Activated CD4-positive, CD25-positive, alpha-beta regulatory T cell treated with anti-CD3 and anti-CD28 coated beads, Interleukin-2, amount 50 U/mL, for 72 hours (primary cell): ENCODE measurements around the gene NT5DC1.

Experiments
- DNase-seq: peaks from one replicate; pipeline ENCODE4 v3.0.0; 2021

The NT5DC1 gene

DNA sequence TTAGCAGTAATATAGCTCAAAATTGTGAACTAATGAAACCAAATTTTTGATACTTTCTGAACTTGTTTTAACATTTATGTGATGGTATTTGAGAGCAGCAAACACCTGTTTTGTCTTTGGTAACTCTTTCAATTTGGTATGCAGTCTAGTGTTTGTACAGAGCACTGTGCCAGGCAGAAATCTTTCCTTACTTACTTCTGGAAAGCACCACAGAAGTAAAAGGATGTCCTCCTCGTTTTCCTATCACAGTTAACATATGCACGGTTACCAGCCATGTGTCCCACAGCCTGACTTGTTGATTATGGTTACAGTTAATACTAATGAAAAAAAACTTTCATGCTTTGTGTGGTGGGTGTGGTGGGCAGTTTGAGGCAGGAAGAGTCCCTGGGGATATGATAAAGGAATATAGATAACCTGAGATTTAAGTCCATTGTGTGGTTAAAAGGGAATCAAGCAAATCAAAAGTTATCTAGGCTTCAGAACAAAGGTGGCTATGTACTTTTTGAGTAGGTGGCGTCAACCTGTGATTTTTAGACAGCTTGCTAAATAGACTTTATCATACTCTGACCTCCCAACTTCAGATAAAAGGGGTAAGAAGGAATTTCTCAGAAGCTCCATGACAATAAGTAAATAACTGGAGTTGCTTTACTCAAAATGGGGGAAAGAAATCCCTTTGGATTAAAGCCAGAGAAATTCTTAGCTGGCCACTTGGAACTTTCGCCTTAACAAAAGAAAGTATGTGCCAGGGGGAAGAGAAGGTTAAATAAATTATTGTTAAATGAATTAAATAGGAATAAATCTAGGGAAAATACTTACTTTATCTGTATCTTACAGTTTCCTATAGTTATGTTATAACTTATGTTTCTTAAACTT lies 45.4 kb downstream of the NT5DC1 start:
- no peak for DNase-seq

- DNase-seq = no peak
Measured at GRCh38 chr6:116152620-116153019, 52.0 kb downstream of the NT5DC1 start.

DNA sequence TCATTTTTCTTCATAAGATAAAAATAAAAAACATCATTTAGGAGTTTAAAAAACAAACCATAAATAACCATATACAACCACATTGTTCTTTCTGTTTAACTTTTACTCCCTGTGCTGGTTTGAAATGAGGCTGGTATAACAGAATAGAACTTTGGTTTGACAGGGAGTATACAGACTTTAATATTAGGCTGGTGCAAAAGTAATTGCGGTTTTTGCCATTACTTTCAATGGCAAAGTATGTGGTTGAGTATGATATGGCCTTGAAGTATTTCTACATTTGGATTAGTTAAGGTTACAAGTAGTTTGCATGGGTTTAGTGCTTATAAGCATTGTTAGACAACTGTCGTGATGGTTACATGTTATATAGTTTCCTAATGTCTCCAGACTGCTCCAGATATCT lies 54.2 kb downstream of the NT5DC1 start:
- DNase-seq = no peak

- DNase-seq = no peak
Measured at GRCh38 chr6:116156405-116157326, 56.0 kb downstream of the NT5DC1 start.

GRCh38 chr6:116157391-116157790 lies 56.7 kb downstream of the NT5DC1 start:
- no peak for DNase-seq

GRCh38 chr6:116158641-116159040 lies 58.0 kb downstream of the NT5DC1 start:
- no peak for DNase-seq

- DNase-seq = no peak
Measured at GRCh38 chr6:116159782-116160524, 59.3 kb downstream of the NT5DC1 start.

GRCh38 chr6:116165596-116165995 lies 64.9 kb downstream of the NT5DC1 start:
- no peak for DNase-seq

- DNase-seq = no peak
Measured at GRCh38 chr6:116166369-116166768, 65.7 kb downstream of the NT5DC1 start.

DNA sequence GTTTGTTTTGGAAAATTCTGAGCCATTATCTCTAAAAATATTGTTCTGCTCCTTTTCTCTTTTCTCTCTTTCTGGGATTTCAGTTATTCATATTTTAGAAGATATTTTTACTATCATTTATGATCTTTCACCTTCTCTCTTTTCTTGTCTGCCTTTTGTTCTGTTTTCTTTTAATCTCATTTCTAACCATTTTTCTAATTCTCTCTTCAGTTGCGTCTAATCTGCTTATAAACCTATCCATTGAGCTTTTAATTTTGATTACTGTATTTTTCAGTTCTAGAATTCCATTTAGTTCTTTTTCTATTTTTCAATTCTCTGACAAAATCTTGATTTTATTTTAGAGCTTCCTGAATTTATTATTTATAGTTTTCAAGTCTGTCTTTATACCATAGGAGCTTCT lies 67.5 kb downstream of the NT5DC1 start:
- DNase-seq = no peak

DNA sequence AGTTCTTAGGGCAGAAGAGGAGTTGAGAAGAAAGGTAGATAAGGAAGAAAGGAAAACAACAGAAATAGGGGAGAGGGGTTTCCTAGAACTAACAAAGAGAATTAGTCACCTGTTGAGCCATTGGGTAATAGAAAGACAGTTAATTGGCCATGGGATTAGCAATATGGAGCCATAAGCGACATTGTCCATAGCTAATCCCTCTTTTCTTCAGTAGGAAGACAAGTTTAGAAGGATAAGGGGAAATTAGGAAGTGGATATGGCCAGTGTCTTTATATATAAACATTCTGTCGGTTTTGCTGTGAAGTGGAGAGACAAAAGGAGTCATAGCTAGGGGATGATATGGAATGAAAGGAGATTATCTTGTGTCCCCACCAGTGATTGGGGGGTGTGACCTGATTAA lies 69.2 kb downstream of the NT5DC1 start:
- DNase-seq = no peak

DNA sequence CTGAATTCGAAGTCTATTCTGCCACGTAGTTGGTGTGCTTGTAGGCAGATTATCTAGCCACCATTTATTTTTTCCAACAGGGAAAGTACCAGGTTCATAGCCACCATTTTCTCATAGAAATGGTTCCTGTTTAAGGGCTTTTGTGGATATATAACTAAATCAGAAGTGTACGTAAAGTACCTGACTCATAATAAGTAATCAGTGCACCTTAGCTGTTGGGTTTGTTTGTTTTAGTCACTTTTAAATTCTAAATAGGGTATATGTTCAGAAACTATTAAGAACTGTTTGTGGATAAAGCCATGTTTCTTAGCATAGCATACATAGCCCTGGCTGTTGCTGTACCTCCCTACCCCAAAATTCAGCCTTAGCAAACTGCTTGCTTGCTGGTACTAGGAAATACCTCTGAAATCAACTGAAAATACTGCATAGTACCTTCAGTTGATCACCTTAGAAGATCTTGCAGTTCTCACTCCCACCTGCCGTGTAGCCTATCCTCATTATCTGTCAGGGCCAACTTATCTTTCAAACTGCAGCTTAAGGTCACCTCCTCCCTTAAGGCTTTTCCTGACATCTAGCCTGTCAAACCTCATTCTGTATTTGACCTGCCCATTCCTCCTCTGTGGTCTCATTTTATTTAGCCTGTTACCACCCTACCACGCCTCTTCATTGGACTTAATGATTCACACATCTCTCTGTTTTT lies 69.9 kb downstream of the NT5DC1 start:
- no peak for DNase-seq

DNA sequence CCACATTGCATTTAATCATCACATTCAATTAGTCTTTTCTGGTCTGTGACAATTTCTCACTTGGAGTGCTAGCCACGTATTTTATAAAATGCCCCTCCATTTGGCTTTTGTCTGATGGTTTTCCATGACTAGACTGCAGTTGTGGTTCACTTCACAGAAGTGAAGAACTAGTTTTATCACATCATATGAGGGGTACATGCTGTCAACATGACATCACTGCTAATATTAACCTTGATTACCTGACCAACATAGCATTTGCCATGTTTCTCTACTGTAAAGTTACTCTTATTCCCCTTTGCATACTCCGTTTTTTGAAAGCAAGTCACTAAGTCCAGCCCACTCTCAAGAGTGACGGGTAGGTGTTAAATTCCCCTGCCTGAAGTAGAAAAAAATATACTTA lies 73.3 kb downstream of the NT5DC1 start:
- no peak for DNase-seq

DNA sequence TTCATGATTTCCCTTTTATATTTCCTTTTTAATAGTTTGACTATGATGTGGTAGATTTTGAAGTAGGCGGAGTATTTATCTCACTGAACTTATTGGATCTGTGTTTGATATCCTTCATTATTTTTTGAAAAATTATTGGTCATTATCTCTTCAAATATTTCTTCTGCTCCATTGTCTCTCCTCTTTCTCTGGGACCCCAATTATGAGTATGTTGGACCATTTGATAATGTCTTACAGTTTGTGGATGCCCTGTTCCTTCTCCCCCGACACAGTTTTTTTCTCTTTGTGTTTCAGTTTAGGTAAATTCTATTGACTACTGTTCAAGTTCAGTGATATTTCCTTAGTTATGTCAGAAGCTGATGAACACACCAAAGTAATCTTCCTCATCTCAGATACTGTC lies 74.7 kb downstream of the NT5DC1 start:
- DNase-seq = no peak

DNA sequence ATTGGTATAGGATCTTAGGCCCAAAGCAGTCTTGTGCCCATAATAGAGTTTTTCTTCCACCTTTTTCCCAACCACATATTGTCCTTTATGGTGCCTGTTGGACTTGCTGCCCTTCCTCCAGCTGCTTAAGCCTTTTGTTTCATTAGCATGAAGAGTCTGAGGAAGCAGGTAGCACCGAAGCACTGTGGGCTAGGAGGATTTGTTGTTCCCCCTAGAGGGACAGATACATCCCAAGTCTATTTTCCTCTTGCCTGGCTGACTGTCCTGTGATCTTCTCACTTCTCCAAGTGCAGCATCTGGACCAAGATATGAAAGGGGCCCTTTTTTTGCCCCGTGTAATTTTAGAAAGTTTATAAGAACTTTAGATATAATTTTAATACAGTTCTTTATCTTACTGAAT lies 75.9 kb downstream of the NT5DC1 start:
- DNase-seq = no peak

GRCh38 chr6:116180375-116180774 lies 79.7 kb downstream of the NT5DC1 start:
- DNase-seq = no peak

- no peak for DNase-seq
Measured at GRCh38 chr6:116189472-116189871, 88.8 kb downstream of the NT5DC1 start.

GRCh38 chr6:116190550-116190949 lies 89.9 kb downstream of the NT5DC1 start:
- DNase-seq = no peak

- no peak for DNase-seq
Measured at GRCh38 chr6:116191881-116192280, 91.2 kb downstream of the NT5DC1 start.

GRCh38 chr6:116192786-116193185 lies 92.1 kb downstream of the NT5DC1 start:
- no peak for DNase-seq

- no peak for DNase-seq
Measured at GRCh38 chr6:116196841-116197240, 96.2 kb downstream of the NT5DC1 start.

DNA sequence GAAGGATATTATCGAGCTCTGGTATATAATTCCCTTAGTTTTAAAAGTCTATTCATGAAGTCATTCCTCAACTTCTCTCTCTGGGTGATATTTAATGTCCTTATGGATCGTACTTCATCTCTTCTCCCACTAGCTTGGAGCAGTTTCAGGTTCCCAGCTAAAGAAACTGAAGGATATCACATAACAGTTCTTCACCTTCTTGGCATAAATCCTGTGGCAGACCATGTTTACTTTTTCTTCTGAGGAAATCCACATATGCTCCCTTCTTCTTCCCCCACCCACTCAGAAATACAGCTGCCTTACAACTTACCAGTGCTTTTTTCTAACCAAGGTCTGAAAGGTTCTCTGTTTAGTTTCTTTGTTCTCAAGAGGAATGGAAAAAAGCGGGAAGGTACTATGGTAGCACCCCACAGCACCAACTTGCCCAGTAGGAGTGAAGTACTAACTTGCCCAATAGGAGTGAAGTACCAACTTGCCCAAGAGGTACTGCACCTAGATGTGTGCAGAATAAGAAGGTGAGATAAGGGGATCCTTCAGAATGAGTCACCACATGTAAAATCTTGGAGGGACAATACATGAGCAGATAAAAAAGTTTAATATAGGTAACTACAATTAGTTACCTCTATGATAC lies 100.1 kb downstream of the NT5DC1 start:
- no peak for DNase-seq
